ENCODE results near the gene RXRA.

Gene RXRA

DNA sequence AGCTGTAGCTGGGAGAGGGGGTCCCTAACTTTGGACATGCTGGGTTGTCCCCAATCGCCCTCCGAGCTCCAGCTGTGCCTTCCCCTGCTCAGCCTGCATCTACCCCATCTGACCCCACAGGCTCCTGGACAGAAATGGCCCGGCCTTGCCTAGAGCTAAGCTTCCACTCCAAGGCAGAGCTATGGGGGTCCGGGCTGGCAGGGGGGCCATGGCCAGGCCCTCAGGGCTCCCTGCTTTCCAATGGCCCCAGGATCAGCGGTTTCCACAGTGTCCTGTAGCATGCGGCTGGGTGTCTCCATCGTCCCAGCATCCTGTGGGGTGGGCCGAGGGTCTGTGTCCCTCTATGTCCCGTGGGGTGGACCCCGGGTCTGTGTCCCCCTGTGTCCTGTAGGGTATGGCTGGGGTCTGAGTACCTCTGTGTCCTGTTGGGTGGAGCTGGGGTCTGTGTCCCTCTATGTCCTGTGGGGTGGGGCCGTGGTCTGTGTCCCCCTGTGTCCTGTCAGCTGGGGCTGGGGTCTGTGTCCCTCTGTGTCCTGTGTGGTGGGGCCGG lies 130.6 kb downstream of the RXRA start:
- DNase-seq = no peak

DNA sequence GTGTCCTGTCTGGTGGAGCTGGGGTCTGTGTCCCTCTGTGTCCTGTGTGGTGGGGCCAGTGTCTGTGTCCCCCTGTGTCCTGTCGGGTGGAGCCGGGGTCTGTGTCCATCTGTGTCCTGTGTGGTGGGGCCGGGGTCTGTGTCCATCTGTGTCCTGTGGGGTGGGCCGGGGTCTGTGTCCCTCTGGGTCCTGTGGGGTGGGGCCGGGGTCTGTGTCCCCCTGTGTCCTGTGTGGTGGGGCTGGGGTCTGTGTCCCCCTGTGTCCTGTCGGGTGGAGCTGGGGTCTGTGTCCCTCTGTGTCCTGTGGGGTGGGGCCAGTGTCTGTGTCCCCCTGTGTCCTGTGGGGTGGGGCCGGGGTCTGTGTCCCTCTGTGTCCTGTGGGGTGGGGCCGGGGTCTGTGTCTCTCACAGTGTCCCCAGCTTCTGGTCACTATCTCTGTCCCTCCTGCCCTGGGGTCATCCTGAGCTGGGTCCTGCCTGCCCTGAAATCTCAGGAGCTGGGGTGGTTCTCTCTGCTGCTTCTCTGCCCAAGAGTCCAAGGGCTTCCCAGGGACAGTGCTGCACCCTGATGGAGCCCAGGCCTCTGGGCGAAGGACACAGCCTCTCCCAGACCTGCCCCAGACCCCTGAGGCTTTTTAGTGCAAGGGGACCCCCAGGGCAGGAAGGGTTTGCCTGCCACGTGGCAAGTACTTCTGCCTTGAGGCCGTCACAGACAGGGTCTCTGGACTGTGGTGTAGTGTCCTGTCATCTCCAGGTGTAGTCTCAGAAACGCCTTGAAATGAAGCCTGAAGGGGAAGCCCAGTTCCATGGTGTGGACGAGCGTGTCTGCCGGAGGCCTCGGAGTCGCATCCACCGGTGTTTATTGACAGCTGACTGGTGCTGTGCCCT lies 131.3 kb downstream of the RXRA start:
- DNase-seq = no peak

DNA sequence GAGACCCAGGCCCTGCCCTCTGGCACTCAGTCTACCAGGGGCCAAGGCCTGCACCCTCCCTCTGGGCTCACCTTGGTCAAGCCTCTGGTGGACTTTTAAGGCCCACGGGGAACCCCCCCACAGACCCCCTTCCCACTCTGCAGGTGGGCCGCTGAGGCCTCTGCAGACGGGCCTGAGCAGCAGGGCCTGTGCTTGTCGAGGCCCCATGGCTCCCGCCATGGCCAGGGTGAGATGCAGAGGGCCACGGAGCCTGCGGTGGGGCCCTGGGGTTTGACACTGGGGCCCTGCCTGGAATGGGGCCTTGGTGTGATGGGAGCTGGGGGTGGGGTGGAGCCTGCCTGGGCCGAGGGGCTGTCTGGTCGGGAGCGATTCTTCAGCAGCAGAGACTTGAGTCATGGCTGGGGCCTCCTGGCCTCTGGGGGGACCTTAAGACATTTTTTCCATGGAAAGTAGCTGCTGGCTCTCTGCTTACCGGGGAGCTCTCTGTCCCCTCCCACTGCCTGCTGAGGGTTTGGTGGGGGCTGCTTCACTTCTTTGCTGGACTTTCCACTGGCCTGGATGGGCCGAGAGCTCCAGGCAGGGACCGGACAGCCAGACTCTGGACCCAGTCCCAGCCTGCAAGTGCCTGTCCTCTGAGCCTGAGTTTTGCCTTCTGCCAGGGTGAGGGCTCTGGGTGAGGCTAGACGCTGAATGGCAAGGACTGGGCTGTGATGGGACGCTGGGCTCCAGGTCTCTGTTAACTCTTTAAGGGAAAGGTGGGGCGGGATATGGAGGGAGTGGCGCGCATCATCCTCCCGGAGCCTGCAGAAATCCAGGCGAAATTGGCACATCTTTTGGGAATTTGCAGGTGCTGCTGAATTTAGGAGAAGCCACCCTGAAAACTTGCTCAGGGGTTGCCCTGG lies 132.2 kb downstream of the RXRA start:
- DNase-seq = no peak

DNA sequence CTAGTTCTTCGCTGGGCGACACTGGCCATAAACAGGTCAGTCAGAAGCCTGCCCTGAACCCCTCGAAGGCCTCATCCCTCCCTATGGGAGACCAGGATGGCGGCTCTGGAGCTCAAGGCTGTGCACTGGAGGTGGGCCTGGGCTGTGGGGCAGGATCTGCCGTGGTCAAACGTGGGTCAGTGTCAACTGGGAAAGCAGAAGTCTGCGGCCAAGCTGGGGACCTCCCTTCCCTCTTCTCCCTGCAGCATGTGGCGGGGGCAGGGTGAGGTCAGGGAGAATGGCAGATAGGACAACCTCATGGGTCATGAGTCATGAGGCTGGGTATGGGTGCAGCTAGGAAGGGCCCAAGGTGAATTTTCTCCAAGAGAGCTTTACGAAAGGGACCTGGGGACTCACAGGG lies 132.9 kb downstream of the RXRA start:
- no peak for DNase-seq

DNA sequence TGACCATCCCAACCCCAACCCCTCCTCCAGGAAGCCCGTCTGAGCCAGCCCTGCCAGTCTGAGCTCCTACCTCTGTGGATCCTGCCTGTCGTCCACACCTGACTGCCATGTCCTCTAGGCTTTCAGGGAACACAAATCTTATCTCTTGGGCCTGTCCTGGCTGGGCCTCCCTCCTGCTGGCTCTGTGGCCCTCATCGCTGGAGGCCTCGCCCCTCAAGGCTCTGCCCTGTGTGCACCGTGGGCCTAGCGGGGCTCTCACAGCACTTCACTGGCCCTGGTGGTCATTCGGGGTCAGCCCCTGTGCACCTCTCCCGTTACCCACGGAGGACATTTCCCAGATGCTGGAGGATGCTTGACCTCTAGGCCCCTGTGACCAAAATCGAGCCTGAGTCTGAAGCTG lies 133.3 kb downstream of the RXRA start:
- no peak for DNase-seq

DNA sequence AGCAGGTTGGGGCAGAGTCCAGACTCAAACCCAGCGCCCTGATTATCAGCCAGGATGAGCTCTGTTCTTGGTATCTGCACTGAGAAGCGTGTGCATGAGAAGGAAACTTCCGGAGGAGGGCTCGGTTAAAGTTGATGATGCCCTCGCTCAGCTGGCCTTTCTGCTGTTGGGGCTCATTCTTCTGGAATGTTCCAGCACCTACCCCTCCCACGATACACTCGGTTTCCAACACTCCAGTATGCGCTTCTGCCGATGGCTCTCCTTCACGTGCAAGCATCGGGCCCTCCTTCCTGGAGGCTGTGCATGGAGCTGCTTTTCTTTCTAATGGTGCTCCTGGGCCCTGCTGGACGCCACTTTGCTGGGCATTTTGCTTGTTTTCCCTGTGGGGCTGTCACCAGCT lies 134.0 kb downstream of the RXRA start:
- DNase-seq = no peak

DNA sequence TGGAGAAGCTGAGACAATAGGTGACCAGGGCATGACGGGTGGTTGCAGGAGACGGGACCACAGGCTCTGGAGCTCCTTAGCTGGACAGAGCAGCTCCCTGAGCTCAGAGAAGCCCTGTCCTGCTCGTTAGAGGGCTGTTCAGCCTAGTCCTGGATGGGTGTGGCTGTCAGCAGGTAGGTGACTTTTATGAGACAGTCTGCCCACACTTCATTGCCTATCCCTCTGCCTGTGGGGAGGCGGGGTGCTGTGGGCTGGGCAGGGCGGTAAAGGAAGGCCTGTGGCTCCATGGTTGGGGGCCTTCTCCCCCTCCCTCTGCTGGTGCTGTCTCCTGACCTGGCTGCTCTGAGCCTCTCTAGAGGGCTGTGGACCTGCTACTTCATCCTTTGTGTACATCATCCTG lies 134.6 kb downstream of the RXRA start:
- DNase-seq = no peak

DNA sequence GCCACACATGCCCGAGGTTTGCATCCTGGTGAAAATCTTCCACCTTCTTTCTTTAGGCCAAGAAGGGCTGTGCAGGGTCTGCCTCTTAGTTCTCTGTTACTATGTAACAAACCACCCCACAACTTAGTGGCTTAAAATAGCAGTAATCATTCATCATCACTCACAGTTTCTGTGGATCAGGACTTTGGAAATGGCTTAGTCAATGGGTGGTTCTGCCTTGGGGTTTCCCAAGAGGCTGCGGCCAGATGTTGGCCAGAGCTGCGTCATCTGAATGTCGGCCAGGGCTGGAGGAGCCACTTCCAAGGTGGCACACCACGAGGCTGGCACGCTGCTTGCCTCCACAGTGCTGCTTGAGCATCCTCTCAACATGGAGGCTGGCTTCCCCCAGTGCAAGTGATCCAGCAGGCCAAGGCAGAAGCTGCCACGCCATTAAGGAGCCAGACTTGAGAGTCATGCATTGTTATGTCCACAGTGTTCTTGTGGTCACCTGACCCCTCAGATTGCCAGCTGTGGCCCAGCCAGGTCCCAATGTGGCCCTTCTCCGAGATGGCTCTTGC lies 135.2 kb downstream of the RXRA start:
- no peak for DNase-seq

DNA sequence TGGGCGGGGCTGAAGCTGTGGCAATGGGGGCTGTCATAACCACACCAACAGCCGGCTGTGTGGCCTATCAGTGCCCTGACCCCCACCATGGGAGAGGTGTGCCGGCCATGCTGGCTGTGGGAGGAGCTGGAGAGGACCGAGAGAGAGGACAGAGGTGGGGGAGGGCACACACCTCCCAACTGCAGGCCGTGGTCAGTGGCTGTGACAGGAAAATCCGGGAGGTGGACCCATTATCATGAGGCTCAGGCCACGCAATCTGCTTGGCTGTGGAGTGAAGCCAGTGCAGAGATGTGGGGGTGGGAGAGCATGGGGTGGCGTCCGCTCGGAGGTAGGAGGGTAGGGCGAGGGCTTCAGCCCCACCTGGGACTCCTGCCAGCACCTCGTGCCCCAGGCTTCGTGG lies 136.1 kb downstream of the RXRA start:
- DNase-seq = no peak

DNA sequence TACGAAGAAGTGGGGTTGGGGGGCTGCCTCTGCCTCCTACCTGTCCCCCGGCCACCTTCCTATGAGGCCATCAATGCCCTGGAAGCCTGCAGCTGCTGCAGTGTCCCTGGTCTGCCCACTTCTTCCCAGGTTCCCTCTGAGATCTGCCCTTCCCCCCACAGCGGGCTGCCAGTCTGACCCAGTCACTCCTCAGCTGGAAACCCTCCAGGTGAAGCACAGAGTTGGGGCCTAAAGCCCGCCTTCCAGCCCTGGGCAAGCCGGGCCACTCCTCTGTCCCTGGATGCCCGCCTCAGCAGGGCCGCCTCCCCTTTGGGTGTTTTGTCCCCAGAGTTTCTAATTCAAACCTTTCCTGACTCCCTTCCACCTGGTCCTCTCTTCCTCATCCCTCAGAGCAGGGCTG lies 137.0 kb downstream of the RXRA start:
- DNase-seq = no peak

DNA sequence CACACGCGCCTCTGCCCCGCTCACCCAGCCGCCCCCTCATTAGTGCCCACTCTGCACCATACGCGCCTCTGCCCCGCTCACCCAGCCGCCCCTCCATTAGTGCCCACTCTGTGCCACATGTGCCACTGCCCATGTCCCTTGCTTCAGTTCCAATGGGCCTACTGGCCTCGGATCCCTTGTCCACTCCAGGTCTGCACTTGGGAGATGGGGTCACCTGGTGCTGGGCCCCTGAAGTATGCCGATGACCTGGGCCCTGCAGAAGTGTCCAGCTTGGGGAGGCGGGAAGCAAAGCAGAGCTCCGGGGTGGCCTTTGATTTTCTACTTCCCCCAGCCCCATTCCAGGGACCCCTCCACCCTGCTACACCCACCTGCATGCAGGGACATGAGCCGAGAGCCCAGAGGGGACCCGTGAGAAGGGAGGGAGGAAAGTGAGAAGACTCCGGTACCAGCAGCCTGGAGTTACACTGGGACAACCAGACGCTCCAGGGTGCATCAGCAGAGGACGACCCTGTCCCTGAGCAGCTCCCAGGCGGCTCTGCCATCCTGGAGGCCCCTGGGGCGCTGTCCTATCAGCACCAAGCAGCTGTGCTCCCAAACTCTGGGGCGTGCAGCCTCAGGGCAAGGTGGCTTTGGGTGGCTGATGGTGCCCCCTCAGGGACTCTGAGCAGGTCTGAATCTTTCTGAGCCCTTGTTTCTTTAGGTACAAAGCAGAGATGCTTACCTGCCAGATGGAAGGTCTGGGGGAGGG lies 140.8 kb downstream of the RXRA start:
- DNase-seq = no peak

DNA sequence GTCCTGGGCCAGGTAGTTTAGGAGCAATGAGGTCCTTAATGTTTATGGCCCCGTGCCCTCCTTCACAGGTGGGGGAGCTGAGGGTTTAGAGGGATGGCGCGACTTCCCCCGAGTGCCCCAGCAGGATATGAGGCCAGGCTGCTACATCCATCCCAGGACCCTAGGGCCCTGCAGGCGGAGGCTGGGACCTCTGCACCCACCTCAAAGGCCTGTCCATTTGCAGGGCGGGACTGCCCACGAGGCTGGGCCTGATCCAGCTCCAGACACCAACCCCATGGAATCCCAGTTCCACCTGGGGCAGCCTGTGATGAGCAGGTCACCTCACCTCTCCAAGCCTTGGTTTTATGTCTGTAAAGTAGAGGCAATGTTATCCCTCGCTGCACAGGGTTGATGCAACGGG lies 142.1 kb downstream of the RXRA start:
- no peak for DNase-seq

DNA sequence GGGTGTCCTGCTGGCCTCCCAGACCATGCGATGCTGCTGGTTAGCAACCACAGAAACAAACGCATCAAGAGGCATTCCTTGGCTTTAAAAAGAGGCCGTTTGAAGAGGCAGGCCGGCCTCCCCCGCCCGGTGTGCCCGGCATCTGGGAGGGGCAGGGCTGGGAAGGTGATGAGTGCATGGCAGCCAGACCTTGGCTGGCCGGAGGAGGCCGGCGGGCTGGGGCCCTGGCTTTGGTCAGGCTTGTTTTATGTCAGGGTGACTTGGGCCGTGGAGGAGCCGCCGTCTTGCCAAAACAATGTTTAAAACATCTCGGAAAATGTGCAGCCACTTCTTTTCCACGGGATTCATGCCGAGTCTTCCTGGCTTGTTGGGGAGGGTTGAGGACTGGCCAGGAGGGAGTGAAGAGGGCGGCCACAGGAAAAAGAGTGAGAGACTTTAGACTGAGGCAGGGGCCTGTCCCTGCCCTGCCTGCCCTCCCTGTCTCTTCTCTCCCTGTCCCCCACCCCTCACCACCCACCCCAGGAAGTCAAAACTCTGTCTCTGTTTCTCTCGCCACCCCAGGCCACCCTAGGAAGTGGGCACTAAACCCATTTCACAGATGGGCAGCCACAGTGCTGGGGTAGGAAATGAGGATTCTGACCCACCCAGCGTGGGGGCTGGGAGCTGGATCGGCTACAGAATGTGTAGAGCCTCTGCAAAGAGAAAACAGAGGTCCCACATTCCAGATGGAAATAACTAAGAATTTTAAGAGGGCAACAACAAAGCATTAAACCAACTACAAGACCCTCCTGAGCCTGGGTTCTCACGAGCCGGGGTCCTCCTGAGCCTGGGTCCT lies 143.0 kb downstream of the RXRA start:
- DNase-seq = no peak

DNA sequence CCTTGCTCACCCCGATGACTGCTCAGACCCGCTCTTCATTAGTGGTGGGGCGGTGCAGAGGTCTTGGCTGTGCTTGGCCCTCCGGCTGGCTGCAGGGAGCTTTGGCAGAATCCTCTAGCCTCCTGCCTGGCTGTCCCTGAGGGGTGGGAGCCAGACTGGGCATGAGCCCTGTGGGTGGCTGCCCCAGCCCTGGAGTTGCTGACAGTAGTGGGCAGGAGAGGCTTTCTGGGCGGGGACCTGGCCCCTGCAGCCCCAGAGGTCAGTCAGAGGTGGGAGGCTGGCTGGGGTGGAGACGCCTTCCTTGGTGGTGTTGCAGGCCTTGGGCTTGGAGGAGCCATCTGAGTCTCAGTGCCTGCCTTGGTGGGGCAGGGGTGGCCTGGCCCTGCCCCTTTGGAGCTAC lies 146.0 kb downstream of the RXRA start:
- DNase-seq = no peak

DNA sequence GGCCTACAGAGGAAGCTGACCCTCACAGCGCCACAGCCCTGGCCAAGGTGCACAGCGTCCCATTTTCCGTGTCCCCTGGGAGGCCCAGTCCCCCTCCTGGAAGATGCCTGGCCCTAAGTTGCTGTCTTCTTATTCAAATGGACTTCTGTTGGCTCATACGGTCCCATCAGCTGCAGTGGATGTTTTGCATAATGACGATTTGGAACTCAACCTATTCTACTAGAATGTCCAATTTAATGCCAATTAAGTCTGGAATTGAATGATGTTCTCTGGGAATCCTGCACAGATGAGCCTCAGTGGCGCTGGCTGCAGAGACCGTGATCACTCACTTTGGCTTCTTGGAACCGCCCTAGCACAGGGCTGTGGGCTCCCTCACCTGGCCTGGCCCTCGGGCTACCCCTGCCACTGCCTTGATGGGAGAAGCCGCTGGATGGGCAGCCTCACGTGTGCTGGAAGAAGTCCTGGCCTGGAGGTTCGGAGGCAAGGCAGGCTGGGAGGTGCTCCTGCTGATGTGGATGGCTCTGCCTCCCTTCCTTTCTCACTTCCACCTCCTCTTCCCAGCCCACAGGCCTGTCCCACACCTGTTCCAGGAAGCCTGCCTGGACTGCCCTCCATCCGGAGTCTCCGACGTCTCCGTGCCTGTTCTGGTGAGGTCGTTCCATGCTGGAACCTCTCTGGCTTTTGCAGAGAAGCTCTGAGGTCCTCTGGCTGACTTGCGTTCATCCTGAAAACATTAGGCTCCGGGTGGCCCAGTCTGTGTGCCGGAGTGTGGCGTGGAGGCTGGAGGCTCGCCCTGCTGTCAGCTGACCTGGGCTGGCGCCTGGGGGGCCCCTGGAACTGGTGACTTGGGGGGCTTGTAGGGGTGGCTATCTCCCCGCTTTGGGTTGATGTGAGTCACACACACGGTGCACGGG lies 147.1 kb downstream of the RXRA start:
- DNase-seq = no peak

DNA sequence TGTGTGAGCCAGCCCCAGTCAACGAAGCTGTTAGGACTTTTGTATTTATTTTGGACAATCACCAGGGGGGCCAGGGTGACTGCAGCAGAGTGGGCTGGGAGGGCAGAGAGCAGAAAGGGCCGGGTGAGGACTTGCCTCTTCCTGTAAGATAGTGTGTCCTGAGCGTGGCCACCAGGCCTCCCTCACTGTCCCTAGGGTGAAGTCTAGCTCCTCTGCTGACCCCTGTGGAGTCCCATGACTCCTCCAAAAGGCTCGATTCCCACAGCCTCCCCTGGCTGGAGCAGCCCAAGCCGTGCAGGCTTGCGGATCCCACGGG lies 147.8 kb downstream of the RXRA start:
- no peak for DNase-seq

DNA sequence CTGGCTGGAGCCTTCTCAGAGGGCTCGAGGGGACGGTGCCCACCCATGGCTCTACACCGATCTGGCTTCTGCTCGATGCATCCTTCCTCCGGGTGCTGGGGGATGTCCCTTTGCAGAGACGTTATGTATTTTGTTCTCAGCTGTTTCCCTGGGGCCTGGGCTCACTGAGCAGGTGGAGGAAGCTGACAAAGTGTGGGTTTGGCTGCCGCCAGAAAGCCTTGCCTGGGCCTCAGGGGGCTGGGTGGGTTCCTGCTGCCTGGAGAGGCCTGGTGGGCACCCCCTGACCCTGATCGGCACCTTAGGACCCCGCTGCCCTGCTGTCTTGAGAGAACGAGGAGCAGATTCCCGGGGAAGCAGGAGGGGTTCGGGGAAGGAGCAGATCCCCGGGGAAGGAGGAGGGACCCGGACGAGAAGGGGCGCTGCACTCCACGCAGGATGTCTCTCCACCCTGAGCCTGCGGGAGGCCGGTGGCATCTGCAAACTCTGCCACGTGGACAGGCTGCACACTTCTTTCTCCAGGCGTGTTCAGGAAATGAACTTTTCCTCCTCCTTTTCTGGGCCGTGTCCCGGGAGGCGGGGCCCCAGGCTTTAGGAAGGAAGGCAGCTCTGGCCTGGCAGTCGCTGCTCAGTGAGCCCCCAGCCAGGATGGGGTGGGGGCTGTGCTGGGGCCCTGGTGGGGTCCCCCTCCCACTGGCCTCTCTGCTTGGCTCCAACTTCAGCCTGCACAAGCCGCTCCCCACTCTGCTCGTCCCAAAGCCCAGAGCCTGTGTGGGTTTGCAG lies 148.9 kb downstream of the RXRA start:
- DNase-seq = peak; percentile 26

DNA sequence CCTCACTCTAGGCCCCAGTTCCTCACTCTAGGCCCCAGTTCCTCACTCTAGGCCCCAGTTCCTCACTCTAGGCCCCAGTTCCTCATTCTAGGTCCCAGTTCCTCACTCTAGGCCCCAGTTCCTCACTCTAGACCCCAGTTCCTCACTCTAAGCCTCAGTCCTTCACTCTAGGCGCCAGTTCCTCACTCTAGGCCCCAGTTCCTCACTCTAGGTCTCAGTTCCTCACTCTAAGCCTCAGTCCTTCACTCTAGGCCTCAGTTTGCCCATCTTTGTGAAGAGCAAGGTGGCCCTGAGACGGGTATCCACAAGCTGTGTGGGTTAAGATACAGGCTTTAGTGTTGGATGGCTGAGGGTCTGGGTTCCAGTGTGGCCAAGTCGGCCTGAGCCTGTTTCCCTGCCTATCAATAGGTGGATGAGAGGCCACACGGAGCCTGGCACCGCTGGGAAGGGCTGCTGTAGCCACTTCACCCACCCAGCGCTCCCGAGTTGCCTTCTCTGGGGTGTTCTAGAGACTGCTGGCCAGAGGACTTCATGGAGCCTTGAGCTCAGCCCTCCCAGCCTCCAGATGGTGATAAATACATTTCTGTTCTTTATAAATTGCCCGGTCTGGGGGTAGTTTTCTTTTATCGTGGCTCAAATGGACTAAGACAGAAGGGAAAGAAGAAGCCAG lies 150.2 kb downstream of the RXRA start:
- no peak for DNase-seq

DNA sequence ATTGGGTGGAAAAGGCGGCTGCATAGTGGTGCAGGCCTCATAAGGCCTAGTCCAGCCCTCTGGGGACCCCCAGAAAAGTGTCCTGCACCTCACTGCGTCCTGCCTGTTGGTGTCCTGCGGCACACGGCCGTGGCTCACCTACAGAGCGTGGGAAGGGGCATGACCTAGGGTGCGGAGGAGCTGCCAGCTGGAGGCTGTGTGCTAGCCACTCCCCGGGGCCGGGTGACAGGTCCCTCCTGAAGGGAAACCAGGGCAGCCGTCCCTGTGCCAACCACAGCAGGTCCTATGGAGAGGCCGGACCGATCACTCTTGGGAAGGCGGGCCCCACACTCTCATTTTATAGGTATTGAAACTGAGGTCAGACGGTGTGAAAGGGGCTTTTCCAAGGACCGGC lies 150.7 kb downstream of the RXRA start:
- DNase-seq = no peak

Measured in stimulated activated CD4-positive, alpha-beta T cell treated with anti-CD3 and anti-CD28 coated beads, Interleukin-1b, Interleukin-23, amount 100 ng/mL, for 48 hours (primary cell).